HAP-1 (cell line): Measurements from ENCODE around the gene CRIP2.

Experiments
- DNase-seq, 2 experiments: peaks; one replicate each; pipeline ENCODE4 v3.0.0-alpha.2; 2016 to 2020; ENCODE audit warnings: low spot score in 2 of 2
- H3K27me3 ChIP-seq: fragments of 250-450 bp; sonication (Bioruptor Pico); 2 replicates; pipeline ENCODE4 v1.5.1; 2020; ENCODE audit warnings: low read depth, mild to moderate bottlenecking, moderate library complexity
- H3K36me3 ChIP-seq: fragments of 250-450 bp; sonication (Bioruptor Pico); replicated peaks from 2 replicates; pipeline ENCODE4 v1.5.1; 2020; ENCODE audit warnings: mild to moderate bottlenecking
- H3K4me1 ChIP-seq: fragments of 250-450 bp; sonication (Bioruptor Pico); 2 replicates; pipeline ENCODE4 v1.5.1; 2020; ENCODE audit warnings: mild to moderate bottlenecking
- H3K4me3 ChIP-seq: fragments of 250-450 bp; sonication (Bioruptor Pico); 2 replicates; pipeline ENCODE4 v1.5.1; 2020; ENCODE audit warnings: mild to moderate bottlenecking, moderate library complexity
- H3K9me3 ChIP-seq: fragments of 250-450 bp; sonication (Bioruptor Pico); 2 replicates; pipeline ENCODE4 v1.5.1; 2020; ENCODE audit warnings: mild to moderate bottlenecking, moderate library complexity
- in situ Hi-C: fragments of 300-500 bp; cut with MboI; formaldehyde crosslinking; loops from 3 replicates; pipeline ENCODE4 v1.14.3; 2020; ENCODE audit warnings: low sequenced_read_pairs, inconsistent platforms, mixed read lengths

Gene CRIP2

DNA sequence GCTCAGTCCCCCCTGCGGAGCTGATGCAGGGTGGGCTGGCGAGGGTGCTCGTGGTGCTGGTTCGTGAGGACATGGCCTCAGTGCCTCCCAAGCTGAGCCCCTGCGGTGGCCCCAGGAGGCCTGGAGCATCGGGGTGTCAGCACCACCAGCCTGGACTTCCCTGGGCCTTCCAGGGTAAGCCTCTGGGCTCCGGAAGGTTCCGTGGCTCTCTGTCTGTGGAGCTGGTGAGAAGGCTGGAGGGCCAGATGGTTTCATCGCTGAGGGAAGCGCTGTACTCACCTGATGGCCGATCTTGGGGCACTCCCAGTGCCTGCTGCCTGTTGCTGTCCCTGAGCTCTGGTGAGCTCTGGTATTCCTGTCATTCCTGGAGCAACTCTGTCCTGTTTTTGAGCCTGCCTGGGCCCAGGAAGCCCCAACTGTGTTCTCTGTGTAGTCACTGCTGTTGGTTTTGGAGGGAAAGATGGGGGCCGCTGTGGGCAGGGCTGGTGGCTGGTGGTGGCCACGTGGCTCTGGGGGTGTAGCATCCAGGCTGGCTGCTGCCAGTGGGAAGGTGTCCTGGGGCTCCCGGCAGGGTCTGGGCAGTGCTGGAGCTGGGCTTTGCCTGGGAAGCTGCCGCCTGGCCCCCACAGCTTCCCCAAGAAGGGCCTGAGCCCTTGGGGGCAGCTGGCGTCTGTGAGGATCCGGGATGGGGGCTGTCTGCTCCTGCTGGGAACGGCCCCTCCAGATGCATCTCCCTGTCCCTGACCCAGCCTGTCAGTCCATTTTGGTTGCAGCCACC, 36.7 kb upstream of the CRIP2 start:
- in situ Hi-C loops, result no loop called here
- Histone ChIP-seq H3K27me3 (no peaks in the 10 kb centered on the region), H3K9me3 (no peaks in the 10 kb centered on the region), H3K36me3 (peaks cover 10% of the 10 kb centered on the region), H3K4me3 (no peak overlapping the region), H3K4me1 (no peaks in the 10 kb centered on the region)
- no peak for DNase-seq

DNA sequence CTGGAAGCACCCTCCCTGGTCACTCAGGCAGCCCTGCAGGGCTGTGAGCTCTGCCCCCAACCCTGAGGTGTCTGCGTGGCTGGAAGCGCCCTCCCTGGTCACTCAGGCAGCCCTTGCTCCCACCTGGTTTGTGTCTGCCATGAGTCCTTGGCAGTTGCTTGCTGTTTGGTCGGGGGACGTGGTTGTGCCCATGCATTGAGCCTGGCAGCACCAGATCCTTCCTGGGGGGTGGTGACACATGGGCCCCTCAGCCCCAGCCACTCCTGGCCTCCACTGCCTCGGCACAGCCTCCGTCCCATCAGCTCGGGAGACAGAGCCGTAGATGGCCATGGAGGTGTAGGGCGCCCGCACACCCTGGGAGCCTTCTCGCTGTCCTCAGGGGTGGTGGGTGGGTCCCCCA, 35.4 kb upstream of the CRIP2 start:
- H3K36me3 ChIP-seq, result peaks cover 15% of the 10 kb centered on the region
- no peaks in the 10 kb centered on the region for H3K27me3 ChIP-seq
- in situ Hi-C loops, result no loop called here
- H3K4me3 ChIP-seq, result no peak overlapping the region
- no peak for DNase-seq
- no peaks in the 10 kb centered on the region for H3K9me3 ChIP-seq
- no peaks in the 10 kb centered on the region for H3K4me1 ChIP-seq

DNA sequence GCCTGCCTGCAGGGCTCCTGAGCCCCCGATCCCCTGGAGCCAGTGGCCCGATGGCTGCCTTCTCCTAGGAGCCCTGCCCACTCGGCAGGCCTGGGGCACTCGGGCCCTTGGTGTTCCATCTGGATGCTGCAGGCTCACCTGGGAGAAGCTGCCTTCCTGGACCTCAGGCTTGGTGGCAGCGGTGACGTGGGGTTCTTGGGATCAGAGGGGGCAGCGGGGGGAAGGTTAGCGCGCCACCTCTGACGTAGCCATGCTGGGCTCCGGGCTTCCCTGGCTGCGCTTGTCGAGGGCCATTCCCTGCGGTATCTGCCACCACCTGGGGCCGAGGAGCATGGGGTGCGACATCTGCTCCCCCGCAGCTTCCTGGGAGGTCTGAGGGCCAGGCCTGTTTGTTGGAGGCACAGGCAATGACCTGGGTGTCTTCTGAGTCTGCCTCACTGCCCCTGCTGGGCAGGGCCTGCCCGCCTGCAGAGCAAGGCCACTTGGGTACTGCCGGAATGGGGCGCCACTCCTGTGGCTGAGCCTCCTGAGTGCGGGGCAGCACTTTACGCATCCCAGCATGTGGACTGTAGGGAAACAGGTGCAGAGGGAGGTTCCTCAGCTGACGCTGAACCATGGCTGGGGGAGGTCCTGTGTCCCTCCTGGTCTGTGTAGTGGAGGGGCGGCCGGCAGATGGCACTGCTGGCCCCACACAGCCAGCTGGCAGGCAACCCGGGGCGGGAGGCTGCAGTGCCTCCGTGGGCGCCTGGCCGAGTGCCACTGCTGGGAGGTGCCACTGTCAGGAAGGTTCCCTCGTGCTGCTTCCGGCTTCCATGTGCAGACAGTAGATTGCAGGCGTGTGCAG, 34.7 kb upstream of the CRIP2 start:
- Histone ChIP-seq H3K27me3 (no peaks in the 10 kb centered on the region), H3K4me1 (no peaks in the 10 kb centered on the region), H3K4me3 (no peak overlapping the region), H3K36me3 (peaks cover 13% of the 10 kb centered on the region), H3K9me3 (no peaks in the 10 kb centered on the region)
- in situ Hi-C loops, result no loop called here
- no peak for DNase-seq

DNA sequence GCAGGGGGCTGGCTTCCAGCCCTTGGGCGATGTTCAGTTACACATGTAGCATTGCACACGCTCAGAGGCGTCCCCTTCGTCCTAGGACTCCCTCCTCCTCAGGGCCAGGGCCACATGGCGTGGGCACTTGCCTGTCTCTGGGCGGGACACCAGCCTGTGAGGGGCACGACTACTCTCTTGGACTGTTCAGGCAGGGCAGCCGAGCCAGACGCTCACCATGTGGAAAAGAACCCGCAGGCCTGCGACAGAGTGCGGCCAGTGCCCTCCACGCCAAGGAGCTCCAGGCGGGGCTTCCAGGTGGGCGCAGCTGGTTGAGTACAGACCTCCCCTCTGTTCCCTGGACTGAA, 34.1 kb upstream of the CRIP2 start:
- peaks cover 12% of the 10 kb centered on the region for H3K36me3 ChIP-seq
- no peaks in the 10 kb centered on the region for H3K27me3 ChIP-seq
- DNase-seq, result no peak
- H3K4me3 ChIP-seq, result no peak overlapping the region
- in situ Hi-C loops, result no loop called here
- no peaks in the 10 kb centered on the region for H3K9me3 ChIP-seq
- no peaks in the 10 kb centered on the region for H3K4me1 ChIP-seq

DNA sequence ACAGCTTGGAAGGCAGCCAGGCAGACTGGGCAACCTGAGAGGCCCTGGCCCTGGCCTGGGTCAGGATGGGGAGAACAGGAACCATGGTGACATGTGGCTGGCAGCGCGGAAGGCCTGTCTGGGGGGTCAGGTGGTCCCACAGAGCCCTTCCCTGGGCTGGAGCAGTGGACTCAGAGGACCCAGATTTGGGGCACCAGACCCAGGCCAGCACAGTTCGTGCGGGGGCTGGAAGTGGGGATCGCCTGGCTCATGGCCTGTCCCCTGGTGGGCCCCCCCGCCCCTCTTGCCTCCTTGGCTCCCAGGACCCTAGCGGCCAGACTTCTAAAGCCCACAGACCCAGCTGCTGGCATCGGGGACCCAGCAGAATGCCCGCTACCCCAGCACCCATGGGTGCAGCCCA, 33.6 kb upstream of the CRIP2 start:
- Histone ChIP-seq H3K9me3 (no peaks in the 10 kb centered on the region), H3K36me3 (peaks cover 16% of the 10 kb centered on the region), H3K4me3 (no peak overlapping the region), H3K27me3 (no peaks in the 10 kb centered on the region), H3K4me1 (no peaks in the 10 kb centered on the region)
- in situ Hi-C loops, result no loop called here
- DNase-seq, result no peak

DNA sequence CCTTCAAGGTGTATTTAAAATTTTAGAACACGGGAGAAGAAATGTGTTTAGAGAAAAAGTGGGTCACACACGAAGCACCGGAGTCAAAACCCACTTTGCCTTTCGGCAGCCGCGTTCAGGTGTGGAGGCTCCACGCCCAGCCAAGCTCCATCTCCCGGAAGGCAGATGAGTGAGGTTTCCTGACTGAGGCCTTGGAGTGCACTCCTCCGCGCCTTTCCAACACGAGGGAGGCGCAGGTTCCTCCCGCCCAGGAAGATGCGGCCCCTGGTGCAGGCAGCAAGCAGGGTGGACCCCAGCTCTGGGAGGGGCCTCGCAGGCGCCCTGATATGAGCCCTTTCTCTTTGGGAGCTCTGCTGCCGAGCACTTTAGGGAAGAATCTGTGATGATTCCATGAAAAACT, 32.5 kb upstream of the CRIP2 start:
- no peak for DNase-seq
- H3K9me3 ChIP-seq, result no peaks in the 10 kb centered on the region
- in situ Hi-C loops, result no loop called here
- H3K4me3 ChIP-seq, result no peak overlapping the region
- peaks cover 20% of the 10 kb centered on the region for H3K36me3 ChIP-seq
- no peaks in the 10 kb centered on the region for H3K27me3 ChIP-seq
- no peaks in the 10 kb centered on the region for H3K4me1 ChIP-seq

DNA sequence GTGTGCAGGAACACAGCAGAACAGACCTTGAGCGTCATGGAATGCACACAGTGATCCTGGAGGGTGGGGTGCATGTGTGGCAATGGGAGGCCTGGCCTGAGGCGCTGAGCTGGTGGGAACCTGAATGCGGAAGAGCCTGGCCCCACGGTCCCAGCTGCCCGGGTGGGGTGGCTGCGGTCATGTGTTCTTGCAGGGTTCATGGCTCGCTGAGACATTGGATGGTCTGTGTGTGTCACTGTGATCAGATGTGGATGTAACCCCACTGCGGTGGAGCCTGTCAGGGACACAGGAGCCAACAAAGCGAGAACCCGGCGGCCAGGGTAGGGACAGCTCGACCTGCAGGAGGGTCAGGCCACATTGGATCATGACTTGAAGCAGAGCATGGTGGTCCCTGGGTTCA, 31.8 kb upstream of the CRIP2 start:
- no peak for DNase-seq
- Histone ChIP-seq H3K4me3 (no peak overlapping the region), H3K9me3 (no peaks in the 10 kb centered on the region), H3K27me3 (no peaks in the 10 kb centered on the region), H3K36me3 (peaks cover 20% of the 10 kb centered on the region), H3K4me1 (no peaks in the 10 kb centered on the region)
- in situ Hi-C loops, result no loop called here

DNA sequence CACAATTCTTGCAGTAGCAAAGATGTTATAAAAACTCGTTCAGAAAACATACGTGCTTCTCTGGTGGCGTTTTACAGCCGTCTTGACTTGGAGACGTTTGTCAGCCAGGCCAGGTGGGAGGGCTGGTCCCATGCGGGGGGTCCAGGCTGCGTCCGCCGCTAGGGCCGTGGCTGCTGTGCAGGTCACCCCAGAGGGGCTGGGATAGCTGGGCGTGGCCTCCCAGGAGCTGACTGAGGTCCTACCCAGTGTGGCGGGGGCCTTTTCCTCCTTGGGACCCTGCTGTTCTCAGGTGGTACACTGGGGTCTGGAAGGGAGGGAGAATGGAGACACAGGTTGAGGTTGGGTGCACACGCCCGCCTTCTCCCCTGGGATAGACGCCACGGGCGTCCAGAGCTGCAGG, 29.8 kb upstream of the CRIP2 start:
- in situ Hi-C loops, result no loop called here
- DNase-seq, result no peak
- no peaks in the 10 kb centered on the region for H3K4me1 ChIP-seq
- no peaks in the 10 kb centered on the region for H3K9me3 ChIP-seq
- H3K4me3 ChIP-seq, result no peak overlapping the region
- H3K36me3 ChIP-seq, result peaks cover 28% of the 10 kb centered on the region
- H3K27me3 ChIP-seq, result no peaks in the 10 kb centered on the region

DNA sequence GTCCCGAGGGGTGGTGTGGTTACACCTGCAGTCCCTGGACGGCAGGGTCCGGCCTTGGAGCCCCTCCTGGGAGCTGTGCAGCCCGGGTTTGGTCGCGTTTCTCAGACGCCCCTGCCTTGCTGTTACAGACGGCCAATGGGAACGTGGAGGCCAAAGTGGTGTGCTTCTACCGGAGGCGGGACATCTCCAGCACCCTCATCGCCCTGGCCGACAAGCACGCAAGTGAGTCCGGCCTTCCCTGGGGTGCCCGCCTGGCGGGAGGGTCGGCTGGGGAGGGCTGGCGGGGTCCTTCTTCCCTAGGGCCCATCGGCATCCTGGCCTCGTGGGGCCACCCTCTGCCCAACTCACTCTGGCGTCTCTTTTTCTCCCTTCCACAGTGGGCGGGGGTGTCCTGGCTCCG, 29.3 kb upstream of the CRIP2 start:
- Histone ChIP-seq H3K36me3 (peaks cover 29% of the 10 kb centered on the region), H3K4me1 (no peaks in the 10 kb centered on the region), H3K27me3 (no peaks in the 10 kb centered on the region), H3K4me3 (no peak overlapping the region), H3K9me3 (no peaks in the 10 kb centered on the region)
- in situ Hi-C loops, result no loop called here
- DNase-seq, result no peak

DNA sequence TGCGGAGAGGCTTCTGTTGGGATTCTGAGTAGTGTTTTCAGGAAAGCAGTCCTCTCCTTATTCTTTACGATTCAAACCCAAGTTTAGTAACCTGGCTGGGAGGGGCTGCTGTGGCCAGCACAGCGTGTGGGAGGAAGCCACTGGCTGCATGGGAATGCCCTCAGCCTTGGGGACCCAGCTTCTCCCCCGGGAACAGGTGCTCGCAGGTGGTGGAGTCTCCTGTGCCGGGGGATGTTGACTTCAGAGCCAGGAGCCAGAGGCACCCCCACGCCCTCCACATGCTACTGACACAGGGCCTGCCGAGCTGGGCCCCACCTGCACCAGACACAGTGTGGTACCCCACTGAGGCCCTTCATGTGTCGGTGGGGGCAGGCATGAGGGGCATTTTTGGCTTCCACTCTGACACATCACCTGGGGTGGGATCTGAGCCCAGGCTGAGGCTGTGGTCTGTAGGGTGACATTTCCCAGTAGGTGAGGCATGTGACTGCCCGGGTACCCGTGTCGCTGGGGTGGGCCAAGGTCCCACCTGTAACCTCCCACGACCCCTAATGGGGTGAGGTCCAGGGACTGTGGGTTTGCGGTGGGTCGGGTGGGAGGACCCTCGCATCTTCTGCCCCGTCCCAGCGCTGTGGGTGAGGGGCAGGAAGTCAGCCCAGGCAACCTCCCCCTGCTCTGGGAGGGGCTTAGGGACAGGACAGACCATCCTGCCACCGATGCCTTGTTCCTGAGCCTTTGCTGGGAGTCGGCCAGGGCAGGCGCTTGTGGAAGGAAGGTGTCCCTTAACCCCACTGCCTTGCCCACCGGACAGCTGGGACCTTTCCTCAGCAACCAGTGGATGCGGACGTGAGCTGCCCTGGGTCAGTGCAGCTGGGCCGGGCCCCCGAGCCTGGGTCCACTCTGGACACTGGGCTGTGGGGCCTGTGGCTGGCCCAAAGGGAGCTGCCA, 28.4 kb upstream of the CRIP2 start:
- in situ Hi-C loops, result no loop called here
- no peak for DNase-seq
- H3K4me3 ChIP-seq, result no peak overlapping the region
- H3K27me3 ChIP-seq, result no peaks in the 10 kb centered on the region
- H3K9me3 ChIP-seq, result no peaks in the 10 kb centered on the region
- H3K4me1 ChIP-seq, result no peaks in the 10 kb centered on the region
- H3K36me3 ChIP-seq, result peaks cover 38% of the 10 kb centered on the region

DNA sequence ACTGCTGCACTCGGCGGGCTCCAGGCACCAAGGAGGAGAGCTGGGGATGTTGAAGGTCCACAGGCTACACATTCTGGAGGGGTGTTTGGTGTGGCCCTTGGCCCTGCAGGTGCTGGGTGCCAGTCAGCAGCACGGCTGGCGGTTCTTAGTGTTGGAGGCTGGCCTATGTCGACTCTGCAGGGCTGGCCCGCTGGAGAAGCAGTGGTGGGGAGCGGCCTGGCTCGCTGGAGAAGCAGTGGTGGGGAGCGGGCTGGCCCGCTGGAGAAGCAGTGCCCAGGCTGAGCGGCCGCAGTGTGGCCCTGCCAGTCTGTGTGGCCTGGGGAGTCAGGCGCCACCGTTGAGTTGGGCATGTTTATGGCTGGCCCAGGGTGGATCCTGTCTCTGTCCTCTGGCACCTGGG, 27.6 kb upstream of the CRIP2 start:
- no peaks in the 10 kb centered on the region for H3K4me1 ChIP-seq
- no peaks in the 10 kb centered on the region for H3K27me3 ChIP-seq
- DNase-seq, result no peak
- H3K36me3 ChIP-seq, result peaks cover 43% of the 10 kb centered on the region
- no peak overlapping the region for H3K4me3 ChIP-seq
- H3K9me3 ChIP-seq, result no peaks in the 10 kb centered on the region
- in situ Hi-C loops, result no loop called here

DNA sequence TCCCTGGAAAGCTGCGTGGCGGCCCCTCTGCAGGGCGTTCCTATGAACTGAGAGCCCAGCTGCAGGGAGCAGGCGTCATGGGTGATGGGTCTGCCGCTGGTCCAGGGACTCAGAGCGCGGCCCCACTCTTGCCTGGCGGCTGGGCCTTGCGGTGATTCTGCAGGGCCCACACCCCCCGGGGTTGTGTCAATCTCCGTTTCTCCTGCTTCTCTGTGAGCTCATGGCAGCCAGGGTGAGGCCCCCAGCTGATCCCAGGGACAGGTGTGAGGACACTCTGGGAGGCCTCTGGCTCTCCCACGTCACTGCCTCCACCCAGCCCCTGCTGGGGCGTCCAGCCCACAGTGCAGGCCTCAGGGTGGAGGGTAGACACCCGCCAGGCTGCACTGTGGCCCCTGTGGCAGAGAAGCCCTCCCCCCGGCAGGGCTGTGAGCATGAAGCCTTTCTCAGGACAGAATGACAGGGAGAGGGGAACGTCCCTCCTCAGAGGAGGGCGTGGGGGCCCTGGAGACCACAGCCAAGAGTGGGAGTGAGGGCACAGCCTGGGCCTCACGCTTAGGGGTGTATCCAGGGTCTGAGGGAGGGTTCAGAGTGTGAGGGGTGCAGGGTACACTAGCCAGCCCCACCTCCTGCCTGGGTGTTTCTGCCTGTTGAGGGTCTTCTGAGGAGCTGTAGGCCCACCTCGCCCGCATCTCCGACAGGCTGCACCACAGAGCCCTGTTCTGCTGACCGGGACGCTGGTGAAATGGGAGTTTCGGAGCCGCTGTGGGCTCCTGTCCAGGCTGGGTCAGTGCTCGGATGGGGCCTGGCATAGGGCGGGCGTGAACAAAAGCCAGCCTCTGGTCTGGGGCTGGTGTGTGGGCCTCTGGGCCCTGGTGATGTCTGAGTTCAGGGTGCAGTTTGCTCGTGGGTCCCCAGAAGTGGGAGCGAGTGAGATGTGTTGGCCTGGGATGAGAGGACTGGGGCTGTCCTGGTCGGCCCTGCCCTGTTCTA, 26.7 kb upstream of the CRIP2 start:
- Histone ChIP-seq H3K9me3 (no peaks in the 10 kb centered on the region), H3K27me3 (no peaks in the 10 kb centered on the region), H3K36me3 (peaks cover 48% of the 10 kb centered on the region), H3K4me1 (no peaks in the 10 kb centered on the region), H3K4me3 (no peak overlapping the region)
- DNase-seq, result no peak
- in situ Hi-C loops, result no loop called here

DNA sequence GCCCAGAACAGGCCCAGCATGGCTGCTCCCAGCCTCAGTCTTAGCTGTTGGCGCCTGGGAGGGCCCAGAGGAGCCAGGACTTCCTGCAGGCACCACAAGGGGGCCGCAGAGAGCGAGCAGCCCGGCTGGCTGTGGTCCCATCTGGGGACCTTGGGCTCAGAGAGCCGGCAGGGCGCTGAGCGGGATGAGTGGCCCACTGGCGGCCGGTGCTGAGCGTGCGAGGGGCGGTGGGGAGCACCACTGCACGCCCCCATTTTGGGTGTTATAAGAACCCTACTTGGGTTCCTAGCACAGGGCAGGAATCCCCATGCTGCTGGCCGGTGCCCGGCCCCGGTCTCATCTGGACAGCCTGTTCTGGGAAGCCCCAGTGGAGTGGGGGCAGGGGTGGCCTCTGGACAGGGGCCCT, 25.9 kb upstream of the CRIP2 start:
- DNase-seq, result peak in 1 of 2 experiments; percentile 77
- no peak overlapping the region for H3K4me3 ChIP-seq
- peaks cover 47% of the 10 kb centered on the region for H3K36me3 ChIP-seq
- H3K4me1 ChIP-seq, result no peaks in the 10 kb centered on the region
- H3K27me3 ChIP-seq, result no peaks in the 10 kb centered on the region
- no peaks in the 10 kb centered on the region for H3K9me3 ChIP-seq
- in situ Hi-C loops, result no loop called here
